Measurements from ENCODE around the gene NUP205. TPM values are rescaled to one million over a fixed set of nuclear protein-coding genes. Genes with fewer than 3 reads are reported as not detected.

NUP205 gene
- total RNA-seq, 1 experiment from 2014 or later: 171 TPM

DNA sequence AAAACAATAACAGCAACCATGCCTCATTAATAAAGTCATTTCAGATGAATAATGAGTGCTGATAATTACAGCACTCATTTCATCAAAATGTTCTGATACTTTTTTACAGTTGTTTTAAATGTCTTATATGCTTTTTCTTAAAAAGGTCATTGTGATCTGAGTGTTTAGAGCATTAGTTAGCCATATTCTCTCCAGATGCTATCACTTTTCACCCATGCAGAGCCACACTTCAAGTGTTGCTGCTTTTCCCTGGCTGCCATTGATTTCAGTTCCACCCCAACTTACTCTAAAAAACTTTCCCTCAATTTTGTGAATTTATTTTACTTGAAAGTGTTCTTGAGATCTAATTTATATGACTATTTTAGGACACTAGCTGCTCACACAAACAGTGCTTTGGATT is 41.8 kb downstream of the NUP205 start (continued):
- TF ChIP-seq, protein P1, sequence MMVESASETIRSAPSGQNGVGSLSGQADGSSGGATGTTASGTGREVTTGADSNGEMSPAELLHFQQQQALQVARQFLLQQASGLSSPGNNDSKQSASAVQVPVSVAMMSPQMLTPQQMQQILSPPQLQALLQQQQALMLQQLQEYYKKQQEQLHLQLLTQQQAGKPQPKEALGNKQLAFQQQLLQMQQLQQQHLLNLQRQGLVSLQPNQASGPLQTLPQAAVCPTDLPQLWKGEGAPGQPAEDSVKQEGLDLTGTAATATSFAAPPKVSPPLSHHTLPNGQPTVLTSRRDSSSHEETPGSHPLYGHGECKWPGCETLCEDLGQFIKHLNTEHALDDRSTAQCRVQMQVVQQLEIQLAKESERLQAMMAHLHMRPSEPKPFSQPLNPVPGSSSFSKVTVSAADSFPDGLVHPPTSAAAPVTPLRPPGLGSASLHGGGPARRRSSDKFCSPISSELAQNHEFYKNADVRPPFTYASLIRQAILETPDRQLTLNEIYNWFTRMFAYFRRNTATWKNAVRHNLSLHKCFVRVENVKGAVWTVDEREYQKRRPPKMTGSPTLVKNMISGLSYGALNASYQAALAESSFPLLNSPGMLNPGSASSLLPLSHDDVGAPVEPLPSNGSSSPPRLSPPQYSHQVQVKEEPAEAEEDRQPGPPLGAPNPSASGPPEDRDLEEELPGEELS (CRISPR knock-in tag; IDR thresholded peaks at IDR 0.05): no peak
- TF ChIP-seq EMX1 (CRISPR knock-in tag; IDR thresholded peaks at IDR 0.05): no peak
- TF ChIP-seq ZNF263 (CRISPR knock-in tag; IDR thresholded peaks at IDR 0.05; ENCODE audit: low read depth): no peak
- TF ChIP-seq TP53 (CRISPR knock-in tag; IDR thresholded peaks at IDR 0.05): no peak
- no peak for TF ChIP-seq SOX15 (CRISPR knock-in tag; IDR thresholded peaks at IDR 0.05)
- no peak for TF ChIP-seq MYBL2 (CRISPR knock-in tag; IDR thresholded peaks at IDR 0.05)
- TF ChIP-seq, protein P2, sequence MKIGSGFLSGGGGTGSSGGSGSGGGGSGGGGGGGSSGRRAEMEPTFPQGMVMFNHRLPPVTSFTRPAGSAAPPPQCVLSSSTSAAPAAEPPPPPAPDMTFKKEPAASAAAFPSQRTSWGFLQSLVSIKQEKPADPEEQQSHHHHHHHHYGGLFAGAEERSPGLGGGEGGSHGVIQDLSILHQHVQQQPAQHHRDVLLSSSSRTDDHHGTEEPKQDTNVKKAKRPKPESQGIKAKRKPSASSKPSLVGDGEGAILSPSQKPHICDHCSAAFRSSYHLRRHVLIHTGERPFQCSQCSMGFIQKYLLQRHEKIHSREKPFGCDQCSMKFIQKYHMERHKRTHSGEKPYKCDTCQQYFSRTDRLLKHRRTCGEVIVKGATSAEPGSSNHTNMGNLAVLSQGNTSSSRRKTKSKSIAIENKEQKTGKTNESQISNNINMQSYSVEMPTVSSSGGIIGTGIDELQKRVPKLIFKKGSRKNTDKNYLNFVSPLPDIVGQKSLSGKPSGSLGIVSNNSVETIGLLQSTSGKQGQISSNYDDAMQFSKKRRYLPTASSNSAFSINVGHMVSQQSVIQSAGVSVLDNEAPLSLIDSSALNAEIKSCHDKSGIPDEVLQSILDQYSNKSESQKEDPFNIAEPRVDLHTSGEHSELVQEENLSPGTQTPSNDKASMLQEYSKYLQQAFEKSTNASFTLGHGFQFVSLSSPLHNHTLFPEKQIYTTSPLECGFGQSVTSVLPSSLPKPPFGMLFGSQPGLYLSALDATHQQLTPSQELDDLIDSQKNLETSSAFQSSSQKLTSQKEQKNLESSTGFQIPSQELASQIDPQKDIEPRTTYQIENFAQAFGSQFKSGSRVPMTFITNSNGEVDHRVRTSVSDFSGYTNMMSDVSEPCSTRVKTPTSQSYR (CRISPR knock-in tag; IDR thresholded peaks at IDR 0.05): no peak

DNA sequence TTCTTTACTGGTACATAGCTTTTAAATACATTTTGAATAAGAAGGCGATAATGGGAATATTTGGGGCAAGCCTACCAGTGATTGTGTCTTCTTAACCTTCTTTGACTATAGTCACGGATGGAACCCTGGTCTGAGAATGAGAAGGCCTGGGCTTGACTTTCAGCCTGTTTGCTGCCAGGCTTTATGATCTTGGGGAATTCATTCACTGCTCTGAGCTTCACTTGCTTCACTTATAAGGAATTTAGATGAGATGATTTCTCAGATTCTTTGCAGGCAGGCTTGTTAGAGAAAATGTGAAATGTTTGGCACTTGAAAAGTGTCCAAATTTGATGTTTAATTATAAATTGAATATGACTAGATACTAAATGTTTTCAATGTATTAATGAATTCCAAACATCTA is 42.5 kb downstream of the NUP205 start:
- H3K27me3 Mint-ChIP-seq (ENCODE audit: low read depth): no peaks in the 10 kb centered on the region
- POLR2A ChIA-PET: no interaction called here
- CTCF ChIA-PET: no interaction called here
- H3K4me3 Mint-ChIP-seq: no peak overlapping the region
- H3K27ac Mint-ChIP-seq: no peak overlapping the region
- ATAC-seq: no peak
- no peaks in the 10 kb centered on the region for H3K9me3 Mint-ChIP-seq
- no peak for DNase-seq (ENCODE audit: low spot score)
- H3K4me1 Mint-ChIP-seq: no peaks in the 10 kb centered on the region
- TF ChIP-seq PRRX2 (CRISPR knock-in tag; IDR thresholded peaks at IDR 0.05): no peak
- TF ChIP-seq, protein P3, sequence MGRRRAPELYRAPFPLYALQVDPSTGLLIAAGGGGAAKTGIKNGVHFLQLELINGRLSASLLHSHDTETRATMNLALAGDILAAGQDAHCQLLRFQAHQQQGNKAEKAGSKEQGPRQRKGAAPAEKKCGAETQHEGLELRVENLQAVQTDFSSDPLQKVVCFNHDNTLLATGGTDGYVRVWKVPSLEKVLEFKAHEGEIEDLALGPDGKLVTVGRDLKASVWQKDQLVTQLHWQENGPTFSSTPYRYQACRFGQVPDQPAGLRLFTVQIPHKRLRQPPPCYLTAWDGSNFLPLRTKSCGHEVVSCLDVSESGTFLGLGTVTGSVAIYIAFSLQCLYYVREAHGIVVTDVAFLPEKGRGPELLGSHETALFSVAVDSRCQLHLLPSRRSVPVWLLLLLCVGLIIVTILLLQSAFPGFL (CRISPR knock-in tag; IDR thresholded peaks at IDR 0.05; ENCODE audit: borderline replicate concordance): no peak
- TF ChIP-seq FOXJ3 (CRISPR knock-in tag; IDR thresholded peaks at IDR 0.05; ENCODE audit: borderline replicate concordance): no peak
- TF ChIP-seq, protein P4, sequence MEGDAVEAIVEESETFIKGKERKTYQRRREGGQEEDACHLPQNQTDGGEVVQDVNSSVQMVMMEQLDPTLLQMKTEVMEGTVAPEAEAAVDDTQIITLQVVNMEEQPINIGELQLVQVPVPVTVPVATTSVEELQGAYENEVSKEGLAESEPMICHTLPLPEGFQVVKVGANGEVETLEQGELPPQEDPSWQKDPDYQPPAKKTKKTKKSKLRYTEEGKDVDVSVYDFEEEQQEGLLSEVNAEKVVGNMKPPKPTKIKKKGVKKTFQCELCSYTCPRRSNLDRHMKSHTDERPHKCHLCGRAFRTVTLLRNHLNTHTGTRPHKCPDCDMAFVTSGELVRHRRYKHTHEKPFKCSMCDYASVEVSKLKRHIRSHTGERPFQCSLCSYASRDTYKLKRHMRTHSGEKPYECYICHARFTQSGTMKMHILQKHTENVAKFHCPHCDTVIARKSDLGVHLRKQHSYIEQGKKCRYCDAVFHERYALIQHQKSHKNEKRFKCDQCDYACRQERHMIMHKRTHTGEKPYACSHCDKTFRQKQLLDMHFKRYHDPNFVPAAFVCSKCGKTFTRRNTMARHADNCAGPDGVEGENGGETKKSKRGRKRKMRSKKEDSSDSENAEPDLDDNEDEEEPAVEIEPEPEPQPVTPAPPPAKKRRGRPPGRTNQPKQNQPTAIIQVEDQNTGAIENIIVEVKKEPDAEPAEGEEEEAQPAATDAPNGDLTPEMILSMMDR (IDR thresholded peaks at IDR 0.05): no peak
- TF ChIP-seq, protein P5, sequence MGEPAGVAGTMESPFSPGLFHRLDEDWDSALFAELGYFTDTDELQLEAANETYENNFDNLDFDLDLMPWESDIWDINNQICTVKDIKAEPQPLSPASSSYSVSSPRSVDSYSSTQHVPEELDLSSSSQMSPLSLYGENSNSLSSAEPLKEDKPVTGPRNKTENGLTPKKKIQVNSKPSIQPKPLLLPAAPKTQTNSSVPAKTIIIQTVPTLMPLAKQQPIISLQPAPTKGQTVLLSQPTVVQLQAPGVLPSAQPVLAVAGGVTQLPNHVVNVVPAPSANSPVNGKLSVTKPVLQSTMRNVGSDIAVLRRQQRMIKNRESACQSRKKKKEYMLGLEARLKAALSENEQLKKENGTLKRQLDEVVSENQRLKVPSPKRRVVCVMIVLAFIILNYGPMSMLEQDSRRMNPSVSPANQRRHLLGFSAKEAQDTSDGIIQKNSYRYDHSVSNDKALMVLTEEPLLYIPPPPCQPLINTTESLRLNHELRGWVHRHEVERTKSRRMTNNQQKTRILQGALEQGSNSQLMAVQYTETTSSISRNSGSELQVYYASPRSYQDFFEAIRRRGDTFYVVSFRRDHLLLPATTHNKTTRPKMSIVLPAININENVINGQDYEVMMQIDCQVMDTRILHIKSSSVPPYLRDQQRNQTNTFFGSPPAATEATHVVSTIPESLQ (CRISPR knock-in tag; IDR thresholded peaks at IDR 0.05): no peak
- no peak for TF ChIP-seq SP1 (CRISPR knock-in tag; conservative IDR thresholded peaks at IDR 0.05)
- TF ChIP-seq, protein P6, sequence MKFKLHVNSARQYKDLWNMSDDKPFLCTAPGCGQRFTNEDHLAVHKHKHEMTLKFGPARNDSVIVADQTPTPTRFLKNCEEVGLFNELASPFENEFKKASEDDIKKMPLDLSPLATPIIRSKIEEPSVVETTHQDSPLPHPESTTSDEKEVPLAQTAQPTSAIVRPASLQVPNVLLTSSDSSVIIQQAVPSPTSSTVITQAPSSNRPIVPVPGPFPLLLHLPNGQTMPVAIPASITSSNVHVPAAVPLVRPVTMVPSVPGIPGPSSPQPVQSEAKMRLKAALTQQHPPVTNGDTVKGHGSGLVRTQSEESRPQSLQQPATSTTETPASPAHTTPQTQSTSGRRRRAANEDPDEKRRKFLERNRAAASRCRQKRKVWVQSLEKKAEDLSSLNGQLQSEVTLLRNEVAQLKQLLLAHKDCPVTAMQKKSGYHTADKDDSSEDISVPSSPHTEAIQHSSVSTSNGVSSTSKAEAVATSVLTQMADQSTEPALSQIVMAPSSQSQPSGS (CRISPR knock-in tag; IDR thresholded peaks at IDR 0.05; ENCODE audit: borderline replicate concordance, low read depth): no peak
- H3K36me3 Mint-ChIP-seq: peaks cover 76% of the 10 kb centered on the region

Data from WTC11 (cell line).